HCT116 (cell line): Measurements from ENCODE around the gene TMEM184B. TPM values are rescaled to one million over a fixed set of nuclear protein-coding genes. Genes with fewer than 3 reads are reported as not detected.

Experiments
- ATAC-seq: fragments of 200-7000 bp; cut with Tn5 transposase; 2 replicates; pipeline ENCODE4 v1.9.1; 2020; ENCODE audit warnings: mild to moderate bottlenecking, moderate library complexity
- BruUV-seq: library from RNA; stranded (reverse); fragments of 400-500 nt; replicated peaks from 2 replicates; lab custom pipeline; 2021; lab: Mats Ljungman, UMichigan
- CTCF ChIA-PET: fragments of 300-600 bp; sonication (Branson Sonifier 250); formaldehyde crosslinking; loops from one replicate; lab custom pipeline; 2021; ENCODE audit warnings: antibody characterized with exemption; lab: Charles Lee
- POLR2A ChIA-PET: fragments of 300-600, 350-600 bp; sonication (Branson Sonifier 250); formaldehyde crosslinking; loops from one replicate; lab custom pipeline; 2021; ENCODE audit warnings: antibody characterized with exemption; lab: Charles Lee
- RAD21 ChIA-PET, 2 experiments: fragments of 300-600 bp; sonication (Branson Sonifier 250); formaldehyde crosslinking; loops; one replicate each; lab custom pipeline; 2023; ENCODE audit warnings: low total read pairs in 2 of 2; ENCODE audit not compliant: uncharacterized antibody in 2 of 2, unreplicated experiment in 2 of 2, low non-redundant PET in 1 of 2; lab: Charles Lee
- DNase-seq: peaks from one replicate; pipeline ENCODE4 v3.0.0-alpha.2; 2010; ENCODE audit warnings: low read depth, low spot score
- H2AFZ ChIP-seq: fragments of 200-600 bp; shearing (Covaris generic), sonication (generic); 2 replicates; pipeline ENCODE4 v1.6.1; 2017; ENCODE audit warnings: low read depth, mixed run types, mixed read lengths, antibody characterized with exemption, low read length; ENCODE audit not compliant: poor library complexity, severe bottlenecking
- H3K27ac ChIP-seq: 2 replicates; pipeline ENCODE4 v1.5.1; 2012; ENCODE audit warnings: low read depth, low read length
- H3K27me3 ChIP-seq: fragments of 200-600 bp; sonication (generic); 2 replicates; pipeline ENCODE4 v1.6.1; 2016; ENCODE audit warnings: mixed run types, low read length, mixed read lengths; ENCODE audit not compliant: insufficient read depth
- H3K36me3 ChIP-seq, 2 experiments: fragments of 200-500 bp in 1 of 2; fragments of 200-600 bp in 1 of 2; sonication (Bioruptor generic) in 1 of 2; sonication (generic) in 1 of 2; 2 replicates each; pipeline versions ENCODE4 v1.5.1 to v1.6.1; 2014 to 2016; ENCODE audit warnings: low read length in 2 of 2, inconsistent platforms in 1 of 2, mixed read lengths in 1 of 2, mixed run types in 1 of 2; ENCODE audit not compliant: insufficient read depth in 2 of 2, control insufficient read depth in 1 of 2
- H3K4me1 ChIP-seq, 2 experiments: fragments of 200-600 bp in 1 of 2; sonication (generic) in 1 of 2; 2 replicates each; pipeline versions ENCODE4 v1.5.1 to v1.6.1; 2012 to 2017; ENCODE audit warnings: low read length in 2 of 2, inconsistent platforms in 1 of 2, mild to moderate bottlenecking in 1 of 2, mixed read lengths in 1 of 2, mixed run types in 1 of 2, moderate library complexity in 1 of 2; ENCODE audit not compliant: insufficient read depth in 2 of 2, control insufficient read depth in 1 of 2
- H3K4me2 ChIP-seq: fragments of 200-600 bp; sonication (generic); 2 replicates; pipeline ENCODE4 v1.6.1; 2017; ENCODE audit warnings: mixed run types, low read length, mixed read lengths
- H3K4me3 ChIP-seq, 2 experiments: fragments of 200-600 bp in 1 of 2; sonication (generic) in 1 of 2; replicated peaks in 1 of 2; 2 replicates each; pipeline ENCODE4 v1.5.1; 2011 to 2016; ENCODE audit warnings: low read length in 2 of 2, control low read depth in 1 of 2, low read depth in 1 of 2, mild to moderate bottlenecking in 1 of 2, mixed read lengths in 1 of 2, mixed run types in 1 of 2
- H3K79me2 ChIP-seq: fragments of 200-600 bp; sonication (generic); 2 replicates; pipeline ENCODE4 v1.6.1; 2017; ENCODE audit warnings: mild to moderate bottlenecking, mixed run types, low read length, moderate library complexity, mixed read lengths; ENCODE audit not compliant: insufficient read depth
- H3K9ac ChIP-seq: fragments of 200-600 bp; sonication (generic); 2 replicates; pipeline ENCODE4 v1.6.1; 2016; ENCODE audit warnings: low read length, mixed read lengths
- H3K9me2 ChIP-seq: fragments of 200-600 bp; sonication (generic), shearing (Covaris generic); 2 replicates; pipeline ENCODE4 v1.6.1; 2017; ENCODE audit warnings: mixed run types, mild to moderate bottlenecking, moderate library complexity; ENCODE audit not compliant: insufficient read depth
- H3K9me3 ChIP-seq, 2 experiments: fragments of 200-500 bp in 1 of 2; fragments of 200-600 bp in 1 of 2; sonication (Bioruptor generic) in 1 of 2; sonication (generic) in 1 of 2; 2 replicates each; pipeline ENCODE4 v1.6.1; 2014 to 2017; ENCODE audit warnings: low read length in 2 of 2, mixed read lengths in 2 of 2, inconsistent platforms in 1 of 2, low read depth in 1 of 2, mild to moderate bottlenecking in 1 of 2, mixed run types in 1 of 2, moderate library complexity in 1 of 2; ENCODE audit not compliant: control insufficient read depth in 1 of 2, insufficient read depth in 1 of 2
- H4K20me1 ChIP-seq: fragments of 200-600 bp; sonication (generic), shearing (Covaris generic); 2 replicates; pipeline ENCODE4 v1.6.1; 2017; ENCODE audit warnings: mixed run types, mild to moderate bottlenecking, moderate library complexity; ENCODE audit not compliant: insufficient read depth
- CBX3 ChIP-seq: IDR thresholded peaks from 2 replicates; pipeline ENCODE4 v1.6.1; 2012; ENCODE audit warnings: low read depth
- CEBPB ChIP-seq: IDR thresholded peaks from 2 replicates; pipeline ENCODE4 v1.6.1; 2012; ENCODE audit warnings: low read depth
- EGR1 ChIP-seq: IDR thresholded peaks from 2 replicates; pipeline ENCODE4 v1.6.1; 2012; ENCODE audit warnings: low read depth
- ELF1 ChIP-seq: IDR thresholded peaks from 2 replicates; pipeline ENCODE4 v1.6.1; 2012; ENCODE audit warnings: low read depth, borderline replicate concordance
- EZH2phosphoT487 ChIP-seq: fragments of 200-600 bp; IDR thresholded peaks from 2 replicates; pipeline ENCODE4 v1.6.1; 2018; ENCODE audit warnings: antibody characterized with exemption, borderline replicate concordance
- FOSL1 ChIP-seq: IDR thresholded peaks from 2 replicates; pipeline ENCODE4 v1.6.1; 2012; ENCODE audit warnings: low read depth
- POLR2AphosphoS5 ChIP-seq: IDR thresholded peaks from 2 replicates; pipeline ENCODE4 v1.6.1; 2011; ENCODE audit warnings: mild to moderate bottlenecking, low read depth, low read length, moderate library complexity
- RAD21 ChIP-seq: IDR thresholded peaks from 2 replicates; pipeline ENCODE4 v1.6.1; 2012; ENCODE audit warnings: low read depth, mild to moderate bottlenecking
- SIN3A ChIP-seq: IDR thresholded peaks from 2 replicates; pipeline ENCODE4 v1.6.1; 2012; ENCODE audit warnings: low read depth
- ZFX ChIP-seq: fragments of 450-650 bp; IDR thresholded peaks from 2 replicates; pipeline ENCODE4 v1.6.1; 2017
- intact Hi-C: fragments of 100-400 bp; cut with micrococcal nuclease; formaldehyde crosslinking; loops from 2 replicates; pipeline ENCODE4 v1.10.0; 2022
- total RNA-seq: library from RNA; stranded (reverse); gene quantifications from one replicate; pipeline ENCODE4 v1.2.1, GENCODE V29; 2021; ENCODE audit not compliant: unreplicated experiment
- TF ChIP-seq, protein P1 (sequence below): IDR thresholded peaks from 2 replicates; pipeline ENCODE4 v1.6.1; 2012; ENCODE audit warnings: low read depth
- TF ChIP-seq, protein P2 (sequence below): IDR thresholded peaks from 2 replicates; pipeline ENCODE4 v1.6.1; 2012
- TF ChIP-seq, protein P3 (sequence below): IDR thresholded peaks from 2 replicates; pipeline ENCODE4 v1.6.1; 2011; ENCODE audit warnings: mild to moderate bottlenecking, low read length, moderate library complexity; ENCODE audit not compliant: insufficient replicate concordance; ENCODE audit errors: extremely low read depth
- TF ChIP-seq, protein P4 (sequence below): IDR thresholded peaks from 2 replicates; pipeline ENCODE4 v1.6.1; 2012

Gene TMEM184B
- total RNA-seq, 1 experiment from 2014 or later, result 66.0 TPM

DNA sequence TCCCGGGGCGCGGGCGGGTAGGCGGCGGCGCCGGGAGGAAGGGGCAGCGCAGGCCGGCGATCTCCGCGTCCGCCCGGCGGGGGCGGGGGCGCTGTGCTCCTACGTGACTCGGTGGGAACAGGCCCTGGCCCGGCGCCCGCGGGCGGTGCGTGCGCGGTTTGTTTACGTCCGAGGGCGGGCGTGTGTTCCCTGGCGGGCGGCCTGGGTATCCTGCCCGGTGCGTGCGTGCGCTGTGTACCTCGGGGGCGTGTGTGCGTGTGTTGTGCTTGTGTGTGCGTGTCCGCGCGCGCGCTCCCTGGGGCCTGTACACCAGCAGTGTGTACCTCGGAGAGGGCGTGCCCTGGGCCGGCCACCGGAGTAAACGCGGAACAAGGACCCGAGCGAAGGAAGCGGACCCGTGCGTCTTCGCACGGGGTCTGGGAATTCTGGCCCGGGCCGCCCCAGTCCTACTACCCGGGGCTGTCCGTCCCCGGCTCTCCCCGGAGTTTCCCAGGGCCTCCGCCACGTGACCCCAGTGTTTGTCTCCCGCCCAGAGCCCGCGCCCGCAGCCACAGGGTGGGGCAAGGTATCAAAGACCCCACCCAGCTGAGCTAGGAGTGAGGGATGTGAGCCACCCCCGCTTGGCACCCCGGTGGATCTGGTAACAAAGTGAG, 70.2 kb downstream of the TMEM184B start:
- Histone ChIP-seq H3K79me2 (peaks cover 47% of the 10 kb centered on the region), H4K20me1 (peaks cover 4% of the 10 kb centered on the region; the same call in 1 of the 2 replicates), H3K4me1 (peaks cover 12 to 27% of the 10 kb centered on the region in 2 experiments), H3K27me3 (no peaks in the 10 kb centered on the region), H3K9me2 (no peaks in the 10 kb centered on the region), H3K27ac (peak overlapping the region; percentile 99), H3K36me3 (0 out of 4 replicates have a peak, but pooled peaks cover 0 to 3% of the 10 kb centered on the region in 2 experiments), H3K4me3 (peak overlapping the region; percentile 64 to 85), H3K9ac (peak overlapping the region; percentile 94), H3K4me2 (peak overlapping the region; percentile 77), H3K9me3 (no peaks in the 10 kb centered on the region), H2AFZ (no peak overlapping the region)
- DNase-seq (no peak), ATAC-seq (peak; percentile 65)
- ChIA-PET POLR2A (interaction anchor here (1.0 to 2.0 kb wide), 3 partner anchors 12 to 22 kb away, joined by 3 to 6 read pairs (median 4); no protein-coding TSS in a partner anchor), CTCF (interaction anchor here (1.0 kb wide), 1 partner anchor 88 kb away, joined by 3 read pairs; no protein-coding TSS in a partner anchor), RAD21 (interaction anchor here in 1 of 2 experiments (0.6 kb wide), 1 partner anchor 471 kb away, joined by 3 read pairs; no protein-coding TSS in a partner anchor)
- intact Hi-C loops, result no loop called here
- BruUV-seq, result TSS peak; percentile 43
- TF ChIP-seq POLR2AphosphoS5 (no peak; the same call in 1 of the 2 replicates), ZFX (peak; percentile 50; the same call in 1 of the 2 replicates), RAD21 (no peak), SIN3A (peak; percentile 25), FOSL1 (no peak), EGR1 (peak; percentile 64), EZH2phosphoT487 (no peak), CBX3 (no peak), CEBPB (no peak), ELF1 (no peak)
- TF ChIP-seq, protein P1, sequence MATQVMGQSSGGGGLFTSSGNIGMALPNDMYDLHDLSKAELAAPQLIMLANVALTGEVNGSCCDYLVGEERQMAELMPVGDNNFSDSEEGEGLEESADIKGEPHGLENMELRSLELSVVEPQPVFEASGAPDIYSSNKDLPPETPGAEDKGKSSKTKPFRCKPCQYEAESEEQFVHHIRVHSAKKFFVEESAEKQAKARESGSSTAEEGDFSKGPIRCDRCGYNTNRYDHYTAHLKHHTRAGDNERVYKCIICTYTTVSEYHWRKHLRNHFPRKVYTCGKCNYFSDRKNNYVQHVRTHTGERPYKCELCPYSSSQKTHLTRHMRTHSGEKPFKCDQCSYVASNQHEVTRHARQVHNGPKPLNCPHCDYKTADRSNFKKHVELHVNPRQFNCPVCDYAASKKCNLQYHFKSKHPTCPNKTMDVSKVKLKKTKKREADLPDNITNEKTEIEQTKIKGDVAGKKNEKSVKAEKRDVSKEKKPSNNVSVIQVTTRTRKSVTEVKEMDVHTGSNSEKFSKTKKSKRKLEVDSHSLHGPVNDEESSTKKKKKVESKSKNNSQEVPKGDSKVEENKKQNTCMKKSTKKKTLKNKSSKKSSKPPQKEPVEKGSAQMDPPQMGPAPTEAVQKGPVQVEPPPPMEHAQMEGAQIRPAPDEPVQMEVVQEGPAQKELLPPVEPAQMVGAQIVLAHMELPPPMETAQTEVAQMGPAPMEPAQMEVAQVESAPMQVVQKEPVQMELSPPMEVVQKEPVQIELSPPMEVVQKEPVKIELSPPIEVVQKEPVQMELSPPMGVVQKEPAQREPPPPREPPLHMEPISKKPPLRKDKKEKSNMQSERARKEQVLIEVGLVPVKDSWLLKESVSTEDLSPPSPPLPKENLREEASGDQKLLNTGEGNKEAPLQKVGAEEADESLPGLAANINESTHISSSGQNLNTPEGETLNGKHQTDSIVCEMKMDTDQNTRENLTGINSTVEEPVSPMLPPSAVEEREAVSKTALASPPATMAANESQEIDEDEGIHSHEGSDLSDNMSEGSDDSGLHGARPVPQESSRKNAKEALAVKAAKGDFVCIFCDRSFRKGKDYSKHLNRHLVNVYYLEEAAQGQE, result no peak
- TF ChIP-seq, protein P2, sequence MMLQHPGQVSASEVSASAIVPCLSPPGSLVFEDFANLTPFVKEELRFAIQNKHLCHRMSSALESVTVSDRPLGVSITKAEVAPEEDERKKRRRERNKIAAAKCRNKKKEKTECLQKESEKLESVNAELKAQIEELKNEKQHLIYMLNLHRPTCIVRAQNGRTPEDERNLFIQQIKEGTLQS, result no peak
- TF ChIP-seq, protein P3, sequence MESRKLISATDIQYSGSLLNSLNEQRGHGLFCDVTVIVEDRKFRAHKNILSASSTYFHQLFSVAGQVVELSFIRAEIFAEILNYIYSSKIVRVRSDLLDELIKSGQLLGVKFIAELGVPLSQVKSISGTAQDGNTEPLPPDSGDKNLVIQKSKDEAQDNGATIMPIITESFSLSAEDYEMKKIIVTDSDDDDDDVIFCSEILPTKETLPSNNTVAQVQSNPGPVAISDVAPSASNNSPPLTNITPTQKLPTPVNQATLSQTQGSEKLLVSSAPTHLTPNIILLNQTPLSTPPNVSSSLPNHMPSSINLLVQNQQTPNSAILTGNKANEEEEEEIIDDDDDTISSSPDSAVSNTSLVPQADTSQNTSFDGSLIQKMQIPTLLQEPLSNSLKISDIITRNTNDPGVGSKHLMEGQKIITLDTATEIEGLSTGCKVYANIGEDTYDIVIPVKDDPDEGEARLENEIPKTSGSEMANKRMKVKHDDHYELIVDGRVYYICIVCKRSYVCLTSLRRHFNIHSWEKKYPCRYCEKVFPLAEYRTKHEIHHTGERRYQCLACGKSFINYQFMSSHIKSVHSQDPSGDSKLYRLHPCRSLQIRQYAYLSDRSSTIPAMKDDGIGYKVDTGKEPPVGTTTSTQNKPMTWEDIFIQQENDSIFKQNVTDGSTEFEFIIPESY, result no peak
- TF ChIP-seq, protein P4, sequence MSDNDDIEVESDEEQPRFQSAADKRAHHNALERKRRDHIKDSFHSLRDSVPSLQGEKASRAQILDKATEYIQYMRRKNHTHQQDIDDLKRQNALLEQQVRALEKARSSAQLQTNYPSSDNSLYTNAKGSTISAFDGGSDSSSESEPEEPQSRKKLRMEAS, result peak; percentile 79
